Inferior parietal cortex (tissue), 1 donor: ENCODE results near the gene MAP4K5.
A peak's percentile ranks its signal among the peaks of the same experiment; 100 is the strongest.
"Not testable (repeated sequence)": the region's sequence is repeated elsewhere in the genome, so short reads cannot be mapped to it uniquely, and the experiment has no call there.

ENCODE experiments used
- DNase-seq: peaks from one replicate; pipeline ENCODE4 v3.0.0-alpha.2; 2016; ENCODE audit errors: extremely low spot score

Gene MAP4K5

DNA sequence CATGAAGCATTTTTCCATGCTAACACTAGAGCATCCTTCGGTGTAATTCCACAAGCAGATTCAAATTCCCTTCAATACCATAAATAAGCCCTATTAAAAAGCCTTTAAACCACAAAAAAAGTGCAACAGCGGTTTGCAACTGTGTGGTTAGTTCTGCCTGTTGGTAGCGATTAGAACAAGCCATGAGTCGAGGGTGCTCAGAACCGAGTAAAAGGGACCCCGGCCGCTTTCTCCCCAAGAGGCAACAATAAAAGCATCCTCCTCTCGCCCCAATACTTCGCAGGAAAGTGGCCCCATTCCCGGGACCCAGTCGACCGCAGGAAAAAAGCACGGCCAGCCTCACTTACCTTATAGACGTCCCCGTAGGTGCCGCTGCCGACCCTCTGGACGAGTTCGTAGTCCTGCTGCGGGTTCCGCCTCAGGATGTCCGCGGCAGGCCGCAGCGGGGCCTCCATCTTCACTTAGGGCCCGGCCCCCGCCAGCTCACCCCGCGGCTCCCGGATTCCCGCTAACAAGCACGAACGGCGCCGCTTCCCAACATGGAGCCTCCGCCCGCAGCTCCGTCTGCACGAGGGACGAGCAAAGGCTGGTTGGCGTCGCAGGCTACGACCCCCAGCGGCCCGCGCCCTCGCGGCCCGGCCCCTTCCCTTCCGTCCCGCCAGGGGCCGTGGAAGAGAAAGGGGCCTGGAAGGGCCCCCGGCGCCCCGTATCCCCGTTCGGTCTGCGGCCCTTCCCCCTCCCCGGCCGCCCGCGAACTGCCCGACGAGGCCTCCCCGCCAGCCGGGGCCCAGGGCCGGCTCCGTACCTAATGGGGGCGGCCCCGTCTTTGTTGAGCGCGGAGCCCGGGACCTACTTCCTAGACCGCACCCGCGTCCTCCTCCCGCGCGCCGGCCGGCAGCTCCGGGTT is 521 bp downstream of the MAP4K5 start:
- DNase-seq = no peak

GRCh38 chr14:50530794-50531365 is 1.5 kb downstream of the MAP4K5 start:
- DNase-seq = no peak

GRCh38 chr14:50530358-50530757 is 2.0 kb downstream of the MAP4K5 start:
- no peak for DNase-seq

DNA sequence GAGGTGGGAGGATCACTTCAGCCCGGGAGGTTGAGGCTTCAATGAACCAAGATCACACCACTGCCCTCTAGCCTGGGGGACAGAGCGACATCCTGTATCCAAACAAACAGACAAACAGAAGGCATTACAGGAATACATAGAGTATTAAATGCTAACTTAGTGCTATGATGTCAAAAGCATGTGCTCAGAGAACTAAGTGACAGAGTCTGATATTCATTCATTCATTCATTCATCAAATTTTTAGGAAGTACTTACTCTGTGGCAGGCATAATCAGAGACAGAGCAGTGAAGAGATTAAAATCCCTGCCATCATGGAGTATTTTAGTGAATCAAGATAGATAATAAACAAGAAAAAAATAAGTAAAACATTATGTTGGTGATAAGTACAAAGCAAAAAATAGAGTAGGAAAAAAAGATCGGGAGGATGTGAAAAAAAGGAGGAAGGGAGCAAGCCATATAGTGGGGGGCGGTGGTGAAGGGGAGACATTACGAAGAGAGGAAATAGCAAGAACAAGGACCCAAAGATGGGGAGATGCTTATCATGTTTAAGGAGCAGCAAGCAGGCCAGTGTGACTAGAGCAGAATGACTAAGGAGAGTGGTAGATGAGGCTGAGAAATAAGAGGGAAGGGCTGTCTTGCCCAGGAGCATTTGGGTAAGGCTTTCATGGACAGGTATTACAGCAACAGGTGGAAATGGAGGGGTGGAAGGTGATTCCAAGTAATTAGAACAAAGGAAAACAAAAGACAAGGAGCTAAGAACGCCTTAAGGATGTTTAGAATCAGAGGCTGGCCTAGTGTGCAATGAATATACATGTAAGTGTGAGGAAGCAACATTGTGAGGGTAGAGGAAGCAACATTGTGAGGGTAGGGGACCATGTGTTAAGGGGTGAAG is 2.8 kb downstream of the MAP4K5 start:
- DNase-seq = no peak

- DNase-seq = no peak
These were observed 4.4 kb downstream of the MAP4K5 start for GRCh38 chr14:50528000-50528399.

DNA sequence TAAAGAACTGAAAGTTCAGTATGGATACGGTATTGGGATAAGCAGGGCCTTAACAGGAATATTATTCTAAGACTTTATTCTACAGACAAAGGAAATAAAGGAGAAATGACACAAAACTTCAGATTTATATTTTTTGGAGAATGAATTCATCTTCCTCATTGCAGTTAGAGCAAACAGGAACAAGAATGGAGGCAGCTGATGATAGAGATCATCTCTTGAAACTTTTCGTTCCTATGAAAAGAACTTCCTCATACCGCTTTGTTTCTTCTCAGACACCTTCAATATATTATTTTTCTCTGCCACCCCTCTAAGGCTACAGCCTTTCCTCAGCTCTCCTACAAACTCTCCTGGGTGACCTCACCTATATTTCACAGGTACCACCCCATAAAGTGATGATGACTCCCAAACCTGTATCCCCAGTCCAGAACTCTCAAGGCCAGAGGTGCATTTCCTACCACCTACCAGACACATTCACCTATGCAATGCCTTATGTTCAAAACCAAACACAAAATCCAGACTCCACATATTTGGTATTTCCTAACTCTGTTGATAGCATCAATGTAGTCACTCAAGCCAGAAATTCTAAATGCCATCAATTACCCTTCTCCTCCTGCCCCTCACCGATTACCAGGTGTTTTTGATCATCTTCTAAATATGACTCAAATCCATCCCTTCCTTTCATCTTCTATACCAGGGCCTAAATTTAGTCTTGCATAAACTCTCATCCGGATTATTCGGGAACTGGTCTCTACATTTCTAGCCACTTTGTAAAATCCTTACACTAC is 7.4 kb downstream of the MAP4K5 start:
- no peak for DNase-seq

DNA sequence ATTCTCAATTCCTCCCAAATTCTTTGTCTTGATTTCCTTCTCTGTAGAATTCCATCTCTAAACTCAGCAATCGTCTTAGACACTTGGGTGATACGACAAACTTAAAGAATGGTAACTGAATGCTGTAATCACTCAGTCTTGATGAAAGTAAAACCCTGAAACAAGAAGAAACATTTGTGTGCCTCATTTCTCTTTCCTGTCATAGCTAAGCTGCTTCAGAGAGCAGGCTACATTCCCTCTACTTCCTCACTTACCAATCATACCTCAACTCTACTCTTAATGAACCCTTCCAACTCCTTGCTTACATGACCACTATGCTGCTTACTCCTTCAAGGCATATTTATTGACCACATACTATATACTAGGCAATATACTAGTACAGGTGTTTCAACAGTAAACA is 8.3 kb downstream of the MAP4K5 start:
- DNase-seq = no peak

- no peak for DNase-seq
These were observed 8.9 kb downstream of the MAP4K5 start for GRCh38 chr14:50523271-50524041.

- no peak for DNase-seq
These were observed 10.4 kb downstream of the MAP4K5 start for GRCh38 chr14:50521912-50522341.

DNA sequence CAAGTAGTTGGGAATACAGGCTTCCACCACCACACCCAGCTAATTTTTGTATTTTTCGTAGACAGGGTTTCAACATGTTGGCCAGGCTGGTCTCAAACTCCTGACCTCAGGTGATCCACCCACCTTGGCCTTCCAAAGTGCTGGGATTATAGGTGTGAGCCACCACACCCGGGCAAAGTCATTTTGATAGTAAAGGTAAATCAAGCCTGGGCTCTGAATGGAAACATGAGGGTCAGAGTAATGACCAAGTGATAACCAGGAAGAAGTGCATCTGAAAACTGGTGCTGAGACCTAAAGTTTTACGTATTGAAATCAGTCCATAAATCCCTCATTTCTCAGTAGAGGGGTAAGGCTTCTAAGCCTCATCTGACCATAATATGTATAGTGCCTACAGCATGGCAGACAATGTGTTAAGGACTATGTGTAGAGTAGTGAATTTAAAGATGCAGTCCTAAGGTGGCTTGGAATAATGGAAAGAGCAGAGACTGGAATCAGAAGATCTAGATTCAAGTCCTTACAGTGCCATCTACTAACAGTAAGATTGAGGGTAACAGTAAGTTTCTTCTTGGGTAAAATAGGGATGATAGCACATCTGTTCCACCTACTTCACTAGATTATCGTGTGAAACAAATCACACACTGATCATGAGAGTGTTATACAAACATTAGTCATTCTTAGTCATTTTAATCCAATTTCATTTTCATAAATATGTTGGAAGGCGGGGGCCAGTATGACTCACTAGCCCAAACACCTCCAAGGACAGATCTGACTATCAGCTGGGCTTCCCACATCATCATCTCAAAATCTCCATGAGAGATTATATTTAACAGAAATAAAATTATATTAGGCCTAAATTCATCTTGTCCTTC is 11.2 kb downstream of the MAP4K5 start:
- no peak for DNase-seq

DNA sequence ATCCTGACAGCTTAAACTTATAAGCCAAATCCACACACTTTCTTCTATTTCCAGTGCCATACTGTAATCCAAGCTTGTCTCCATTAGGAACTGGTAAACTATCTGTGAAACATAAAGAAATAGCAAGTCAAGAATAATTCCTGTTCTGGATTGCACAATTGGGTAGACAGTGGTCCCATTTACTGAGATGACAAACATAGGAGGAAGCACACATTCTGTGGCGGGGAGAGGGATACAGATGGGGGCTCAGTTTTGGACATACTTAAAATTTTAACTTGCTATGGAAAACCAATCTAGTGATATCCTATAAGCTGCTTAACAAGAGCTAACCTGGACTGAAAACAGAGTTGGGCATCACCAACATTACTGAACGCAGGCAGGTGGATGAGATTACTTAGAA is 16.3 kb downstream of the MAP4K5 start:
- peak; percentile 4 for DNase-seq

DNA sequence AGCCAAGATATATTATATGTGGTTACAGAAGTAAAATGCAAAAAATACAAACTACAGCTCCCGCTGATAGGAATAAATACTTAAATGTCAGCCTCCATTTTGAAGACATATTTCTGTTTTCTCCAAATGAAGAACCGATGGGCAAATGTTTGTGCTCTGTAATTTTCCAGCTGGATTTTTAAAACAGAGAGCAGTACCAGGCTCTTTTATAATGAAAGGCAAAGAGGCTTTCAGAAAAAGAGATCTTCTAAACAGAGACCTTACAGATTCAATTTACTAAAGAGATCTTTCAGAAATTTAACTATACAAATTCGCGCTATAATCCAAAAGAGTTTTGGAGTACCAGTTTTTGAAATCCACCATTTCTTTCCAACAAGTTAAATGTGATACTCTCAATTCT is 19.9 kb downstream of the MAP4K5 start:
- DNase-seq = no peak

DNA sequence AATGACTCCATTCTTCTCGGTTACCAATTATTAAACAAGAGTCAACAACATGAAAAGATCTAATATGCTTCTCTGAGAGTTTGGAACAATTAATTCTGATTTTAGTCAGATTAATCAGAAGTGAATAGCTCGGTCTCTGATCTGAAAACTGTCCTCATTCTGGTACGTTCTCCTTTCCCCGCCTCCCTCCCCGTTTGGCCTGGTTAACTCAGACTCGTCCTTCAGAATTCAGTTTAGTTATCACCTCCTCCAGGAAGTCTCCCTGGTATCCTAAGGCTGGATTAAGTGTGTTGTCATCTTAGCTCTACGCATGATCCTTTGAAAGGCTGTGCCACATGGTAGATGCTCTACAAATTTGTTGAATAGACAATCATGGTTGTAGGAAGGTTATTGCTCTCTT is 22.2 kb downstream of the MAP4K5 start:
- no peak for DNase-seq

DNA sequence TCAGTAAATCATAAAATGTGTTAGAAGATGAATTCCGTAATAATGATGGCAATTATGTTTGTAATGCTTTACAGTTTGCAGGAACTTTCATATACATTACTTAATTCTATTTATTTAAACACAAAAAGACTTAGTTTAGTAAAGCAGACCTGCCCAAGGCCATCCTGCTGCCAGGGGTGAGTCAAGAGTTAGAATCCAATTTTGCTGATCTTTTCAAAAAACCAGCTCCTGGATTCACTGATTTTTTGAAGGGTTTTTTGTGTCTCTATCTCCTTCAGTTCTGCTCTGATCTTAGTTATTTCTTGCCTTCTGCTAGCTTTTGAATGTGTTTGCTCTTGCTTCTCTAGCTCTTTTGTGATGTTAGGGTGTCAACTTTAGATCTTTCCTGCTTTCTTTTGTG is 25.3 kb downstream of the MAP4K5 start:
- not testable (repeated sequence) for DNase-seq

DNA sequence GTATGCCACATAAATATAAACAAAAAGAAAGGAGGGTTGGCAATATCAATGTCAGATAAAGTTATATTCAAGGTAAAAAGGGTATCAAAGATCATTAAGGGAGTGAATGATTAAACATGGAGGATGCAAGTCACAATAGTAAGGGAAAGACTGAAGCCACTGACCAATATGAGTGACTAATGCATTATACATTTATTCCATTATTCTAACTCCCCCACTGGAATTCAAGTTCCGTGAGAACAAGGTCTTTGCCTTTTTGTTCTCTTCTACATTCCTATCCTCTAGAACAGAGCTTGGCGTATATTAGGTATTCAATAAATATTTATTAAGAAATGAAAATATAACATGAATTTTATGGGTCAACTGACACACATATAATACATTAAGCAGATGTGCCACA is 30.7 kb downstream of the MAP4K5 start:
- DNase-seq = no peak

DNA sequence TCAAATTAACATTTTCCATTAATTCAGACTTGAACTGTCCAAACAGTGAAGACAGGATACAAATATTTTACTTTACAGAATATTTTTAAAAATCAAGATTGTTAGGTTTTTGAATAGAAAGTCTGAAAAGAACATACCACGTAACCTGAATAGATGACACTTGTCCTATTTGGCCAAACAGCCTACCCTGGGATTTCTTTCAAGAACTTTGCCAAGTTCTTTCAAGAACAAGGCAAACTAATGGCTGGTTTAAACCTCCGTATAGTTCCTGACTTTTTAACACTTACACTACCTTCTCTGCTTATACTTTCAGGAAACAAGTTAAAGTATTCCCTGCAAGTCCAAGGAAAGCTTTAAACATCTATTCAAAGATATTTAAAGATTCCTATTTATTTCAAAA is 35.0 kb downstream of the MAP4K5 start:
- no peak for DNase-seq

- no peak for DNase-seq
These were observed 42.5 kb downstream of the MAP4K5 start for GRCh38 chr14:50489851-50490250.

- no peak for DNase-seq
These were observed 43.8 kb downstream of the MAP4K5 start for GRCh38 chr14:50488521-50488920.

DNA sequence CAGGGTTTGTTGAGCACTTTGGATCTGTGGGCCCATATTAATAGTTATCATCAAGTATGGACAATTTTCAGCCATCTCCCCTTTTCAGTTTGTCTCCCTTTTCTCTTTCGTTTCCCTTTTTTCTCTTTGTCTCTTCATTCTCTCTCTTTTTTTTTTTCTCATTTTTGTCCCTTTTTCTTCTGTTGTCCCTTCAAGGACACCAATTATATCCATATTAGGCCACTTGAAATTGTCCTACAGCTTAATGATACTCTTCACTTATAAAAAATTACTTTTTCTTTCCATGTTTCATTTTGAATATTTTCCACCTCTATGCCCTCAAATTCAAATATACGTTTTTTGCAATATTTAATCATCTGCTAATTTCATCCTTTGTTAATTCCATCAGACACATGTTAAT is 53.3 kb downstream of the MAP4K5 start:
- DNase-seq = no peak

DNA sequence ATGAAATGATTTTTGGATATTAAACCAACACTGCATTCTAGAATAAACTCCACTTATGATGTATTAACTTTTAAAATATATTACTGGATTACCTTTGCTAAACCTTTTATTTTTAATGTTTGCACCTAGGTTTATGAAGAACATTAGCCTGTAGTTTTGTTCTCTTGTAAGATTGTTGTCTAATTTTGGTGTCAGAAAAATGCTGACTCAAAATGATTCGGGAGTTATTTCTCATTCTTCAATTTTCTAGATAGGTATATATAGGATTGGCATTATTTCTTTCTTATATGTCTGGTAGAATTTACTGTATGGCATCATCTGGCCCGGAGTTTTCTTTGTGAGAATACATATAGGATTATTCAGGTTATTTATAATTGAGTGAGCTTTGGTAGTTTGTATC is 54.6 kb downstream of the MAP4K5 start:
- no peak for DNase-seq
